NCI-H2196 (cell line): ENCODE data around the gene COMT.
A peak's percentile ranks its signal among the peaks of the same experiment; 100 is the strongest.

ENCODE experiments used
- DNase-seq: peaks from one replicate; lab custom pipeline; 2025; ENCODE audit not compliant: unreplicated experiment; lab: John Stamatoyannopoulos, UW

Gene COMT

GRCh38 chr22:19955241-19956128 is 13.9 kb downstream of the COMT start:
- DNase-seq, result no peak

- DNase-seq, result no peak
Observed at GRCh38 chr22:19957445-19957844, 15.9 kb downstream of the COMT start.

DNA sequence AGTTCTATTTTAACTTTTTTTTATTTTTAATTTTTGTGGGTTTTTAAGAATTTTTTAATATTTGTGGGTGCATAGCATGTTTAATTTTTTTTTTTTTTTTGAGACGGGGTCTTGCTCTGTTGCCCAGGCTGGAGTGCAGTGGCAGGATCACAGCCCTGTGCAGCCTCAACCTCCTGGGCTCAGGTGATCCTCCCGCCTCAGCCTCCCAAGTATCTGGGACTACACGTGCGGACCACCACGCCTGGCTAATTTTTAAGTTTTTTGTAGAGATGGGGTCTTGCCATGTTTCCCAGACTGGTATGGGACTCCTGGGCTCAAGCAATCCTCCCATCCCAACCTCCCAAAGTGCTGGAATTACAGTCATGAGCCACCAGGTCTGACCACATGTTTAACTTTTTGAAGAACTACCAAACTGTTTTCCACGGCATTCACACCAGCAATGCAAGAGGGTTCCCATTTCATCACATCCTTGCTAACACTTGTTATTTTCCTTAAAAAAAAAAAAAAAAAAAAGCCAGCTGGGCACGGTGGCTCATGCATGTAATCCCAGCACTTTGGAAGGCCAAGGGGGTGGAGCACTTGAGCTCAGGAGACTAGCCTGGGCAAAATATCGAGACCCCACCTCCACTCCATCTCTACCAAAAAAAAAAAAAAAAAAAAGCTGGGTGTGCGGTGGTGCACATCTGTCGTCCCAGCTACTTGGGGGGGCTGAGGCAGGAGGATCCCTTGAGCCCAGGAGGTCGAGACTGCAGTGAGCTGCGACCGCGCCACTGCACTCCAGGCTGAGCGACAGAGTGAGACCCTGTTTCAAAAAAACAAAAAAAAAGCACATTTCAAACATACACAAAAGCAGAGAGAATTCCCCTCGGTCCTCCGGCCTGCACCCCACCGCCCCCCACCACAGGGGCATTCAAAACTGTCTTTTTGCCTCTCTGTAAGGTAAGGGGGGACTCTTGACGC is 16.8 kb downstream of the COMT start:
- DNase-seq, result no peak

DNA sequence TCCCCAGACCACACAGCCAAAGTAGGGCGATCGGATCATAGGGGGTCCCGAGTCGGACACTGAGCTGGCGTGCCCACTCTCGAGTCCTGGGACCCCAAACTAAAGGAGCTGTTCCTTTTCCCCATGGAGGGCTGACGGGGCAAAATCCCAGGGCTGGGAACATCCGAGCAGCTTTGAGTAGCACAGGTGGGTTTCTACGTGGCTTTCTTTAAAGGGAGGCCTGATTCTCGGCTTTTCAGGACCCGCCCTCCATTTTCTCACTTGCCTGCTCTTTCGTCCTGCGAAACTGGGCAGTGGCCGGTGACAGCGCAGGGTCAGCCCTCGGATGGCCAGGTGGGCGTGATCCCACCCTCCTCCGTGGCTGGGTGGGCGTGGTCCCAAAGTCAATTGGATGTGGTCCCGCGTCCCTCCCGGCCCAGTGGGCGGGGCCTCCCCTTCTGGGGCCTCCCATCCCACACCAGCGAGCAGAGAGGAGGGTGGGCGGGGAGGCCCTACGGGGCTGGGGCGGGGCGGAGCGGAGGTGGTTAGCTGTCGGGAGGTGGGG is 17.5 kb downstream of the COMT start:
- DNase-seq, result no peak

DNA sequence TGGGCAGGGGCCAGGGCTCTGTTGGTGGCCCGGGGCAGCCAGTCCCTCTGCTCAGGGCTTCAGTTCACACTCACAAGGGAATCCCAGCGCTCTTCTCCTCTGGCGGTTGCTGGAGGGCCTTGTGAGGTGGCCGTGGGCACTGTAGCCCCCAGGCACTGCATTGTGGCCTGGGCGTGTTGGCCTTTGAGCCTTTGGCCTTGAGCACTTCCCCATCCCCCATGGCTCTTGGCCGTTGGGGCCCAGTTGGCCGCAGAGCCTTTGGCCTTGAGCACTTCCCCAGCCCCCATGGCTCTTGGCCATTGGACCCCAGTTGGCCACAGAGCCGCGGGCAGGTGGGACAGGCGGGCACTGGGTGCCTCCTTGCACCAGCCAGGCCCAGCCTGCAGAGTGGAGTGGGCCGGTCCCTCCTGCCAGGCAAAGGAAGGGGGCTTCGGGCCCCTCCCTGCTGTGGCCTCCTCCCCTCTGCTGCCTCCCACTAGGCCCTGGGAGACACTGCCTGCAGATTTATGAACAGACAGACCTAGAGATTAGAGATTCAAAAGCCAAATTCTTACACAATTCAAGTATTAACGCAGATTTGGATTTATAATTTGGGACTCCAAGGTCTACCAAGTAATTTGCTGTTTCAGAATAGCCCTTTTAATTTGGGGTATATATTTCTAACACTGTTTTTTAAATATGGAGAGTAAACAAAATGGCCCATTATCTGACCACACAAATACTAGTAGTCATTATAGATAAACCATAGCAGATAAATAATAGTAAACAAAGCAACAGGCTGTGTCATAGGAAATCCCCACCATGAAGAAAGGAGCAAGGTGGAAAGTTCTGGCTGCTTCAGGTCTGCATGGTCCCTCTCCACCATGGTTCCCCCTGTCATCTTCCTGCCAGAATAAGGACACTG is 18.3 kb downstream of the COMT start:
- DNase-seq, result no peak

DNA sequence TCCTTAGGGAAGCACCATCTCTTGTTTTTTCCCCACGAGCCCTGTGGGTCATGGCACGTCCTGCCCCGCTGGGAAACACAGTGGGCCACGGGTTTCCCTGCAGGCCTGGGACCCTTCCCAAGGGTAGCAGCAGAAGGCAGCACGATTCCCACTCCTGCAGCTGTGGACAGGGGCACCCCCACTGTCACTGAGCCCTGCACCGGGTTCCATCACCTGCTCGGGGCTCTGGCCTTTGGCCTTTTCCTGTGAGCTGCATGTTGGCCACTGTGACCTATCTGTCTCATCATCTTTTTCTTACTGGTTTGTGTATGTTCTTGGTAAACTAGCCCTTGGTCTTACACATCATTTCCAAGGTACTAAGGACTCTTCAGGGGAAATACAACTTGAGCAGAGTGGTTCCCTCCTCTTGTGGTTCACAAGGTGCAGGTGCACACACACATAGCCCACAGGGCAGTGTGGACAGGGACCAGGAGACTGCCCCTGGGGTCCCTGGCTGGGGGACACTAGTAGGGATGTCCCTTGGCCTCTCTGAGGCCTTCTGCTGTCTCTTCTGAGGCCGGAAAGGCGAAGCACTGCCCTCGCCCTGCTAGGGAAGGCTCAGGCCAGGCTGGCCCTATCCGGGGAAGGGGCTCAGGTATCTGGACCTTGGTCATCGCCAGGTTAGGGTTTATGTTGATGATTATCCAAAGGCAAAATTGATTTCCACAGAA is 19.1 kb downstream of the COMT start:
- no peak for DNase-seq

- no peak for DNase-seq
Observed at GRCh38 chr22:19961201-19961580, 19.6 kb downstream of the COMT start.

DNA sequence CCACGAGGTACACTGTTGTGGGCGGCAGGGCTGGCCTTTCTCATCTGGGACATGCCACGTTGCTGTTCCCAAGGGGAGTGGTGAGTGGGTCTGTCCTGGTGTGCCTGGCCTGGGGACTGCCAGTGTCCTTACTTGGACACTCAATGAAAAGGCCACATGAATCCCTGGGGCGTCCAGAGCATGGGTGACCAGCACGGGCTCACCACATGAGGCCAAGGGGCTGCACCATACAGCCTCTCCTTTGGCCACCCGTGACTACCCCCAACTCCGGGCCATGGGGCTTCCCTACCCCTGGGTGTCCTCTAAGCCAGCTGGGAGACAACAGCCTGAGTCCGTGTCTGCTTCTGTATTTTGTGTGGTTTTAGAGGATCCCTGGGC is 20.3 kb downstream of the COMT start:
- DNase-seq, result no peak

GRCh38 chr22:19962246-19962908 is 20.8 kb downstream of the COMT start:
- DNase-seq, result peak; percentile 76

DNA sequence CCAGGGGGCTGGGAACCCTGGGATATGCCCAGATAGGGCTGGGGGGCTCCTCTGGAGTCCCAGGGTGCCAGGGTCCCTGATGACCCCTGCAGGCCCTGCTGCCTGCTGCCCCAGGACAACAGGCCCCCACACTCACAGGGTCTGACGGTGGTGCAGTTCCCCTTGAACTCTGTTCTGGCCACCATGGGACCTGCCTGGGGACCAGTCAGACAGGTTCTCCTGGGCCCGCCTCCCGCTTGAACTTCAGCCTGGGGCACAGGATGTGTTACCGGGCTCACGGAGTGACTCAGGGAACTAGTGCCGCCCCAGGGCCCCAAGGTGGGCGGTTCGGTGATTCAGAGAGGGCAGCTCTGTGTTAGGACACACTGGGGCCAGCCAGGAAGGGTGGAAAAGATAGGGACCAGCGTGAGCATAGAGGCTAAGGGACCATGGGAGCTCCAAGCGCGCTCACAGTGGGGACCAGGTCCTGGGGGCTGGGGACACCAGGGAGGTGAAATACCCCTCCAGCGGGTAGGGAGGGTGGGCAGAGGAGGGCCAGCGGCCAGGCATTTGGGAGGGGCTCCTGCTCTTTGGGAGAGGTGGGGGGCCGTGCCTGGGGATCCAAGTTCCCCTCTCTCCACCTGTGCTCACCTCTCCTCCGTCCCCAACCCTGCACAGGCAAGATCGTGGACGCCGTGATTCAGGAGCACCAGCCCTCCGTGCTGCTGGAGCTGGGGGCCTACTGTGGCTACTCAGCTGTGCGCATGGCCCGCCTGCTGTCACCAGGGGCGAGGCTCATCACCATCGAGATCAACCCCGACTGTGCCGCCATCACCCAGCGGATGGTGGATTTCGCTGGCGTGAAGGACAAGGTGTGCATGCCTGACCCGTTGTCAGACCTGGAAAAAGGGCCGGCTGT is 21.6 kb downstream of the COMT start:
- peak; percentile 42 for DNase-seq

DNA sequence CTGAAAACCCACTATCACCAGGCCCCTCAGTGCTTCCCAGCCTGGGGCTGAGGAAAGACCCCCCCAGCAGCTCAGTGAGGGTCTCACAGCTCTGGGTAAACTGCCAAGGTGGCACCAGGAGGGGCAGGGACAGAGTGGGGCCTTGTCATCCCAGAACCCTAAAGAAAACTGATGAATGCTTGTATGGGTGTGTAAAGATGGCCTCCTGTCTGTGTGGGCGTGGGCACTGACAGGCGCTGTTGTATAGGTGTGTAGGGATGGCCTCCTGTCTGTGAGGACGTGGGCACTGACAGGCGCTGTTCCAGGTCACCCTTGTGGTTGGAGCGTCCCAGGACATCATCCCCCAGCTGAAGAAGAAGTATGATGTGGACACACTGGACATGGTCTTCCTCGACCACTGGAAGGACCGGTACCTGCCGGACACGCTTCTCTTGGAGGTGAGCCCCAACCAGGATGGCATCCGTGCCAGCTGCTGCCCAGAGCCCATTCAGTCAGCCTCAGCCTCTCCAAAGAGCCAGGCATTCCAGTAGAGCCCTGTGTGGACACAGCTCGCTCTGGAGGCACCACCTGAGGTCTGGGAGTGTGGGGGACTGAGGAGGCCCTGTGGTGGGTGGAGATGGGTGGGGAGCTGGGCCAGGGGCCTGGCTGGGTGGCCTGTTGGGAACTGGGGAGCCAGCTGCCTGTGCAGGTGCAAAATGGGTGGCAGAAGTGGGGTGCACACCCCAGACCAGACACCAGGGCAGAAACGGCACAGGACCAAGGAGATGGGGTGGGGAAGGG is 22.5 kb downstream of the COMT start:
- DNase-seq, result no peak

GRCh38 chr22:19964701-19965386 is 23.3 kb downstream of the COMT start:
- DNase-seq, result no peak

GRCh38 chr22:19965771-19966709 is 24.5 kb downstream of the COMT start:
- DNase-seq, result no peak

DNA sequence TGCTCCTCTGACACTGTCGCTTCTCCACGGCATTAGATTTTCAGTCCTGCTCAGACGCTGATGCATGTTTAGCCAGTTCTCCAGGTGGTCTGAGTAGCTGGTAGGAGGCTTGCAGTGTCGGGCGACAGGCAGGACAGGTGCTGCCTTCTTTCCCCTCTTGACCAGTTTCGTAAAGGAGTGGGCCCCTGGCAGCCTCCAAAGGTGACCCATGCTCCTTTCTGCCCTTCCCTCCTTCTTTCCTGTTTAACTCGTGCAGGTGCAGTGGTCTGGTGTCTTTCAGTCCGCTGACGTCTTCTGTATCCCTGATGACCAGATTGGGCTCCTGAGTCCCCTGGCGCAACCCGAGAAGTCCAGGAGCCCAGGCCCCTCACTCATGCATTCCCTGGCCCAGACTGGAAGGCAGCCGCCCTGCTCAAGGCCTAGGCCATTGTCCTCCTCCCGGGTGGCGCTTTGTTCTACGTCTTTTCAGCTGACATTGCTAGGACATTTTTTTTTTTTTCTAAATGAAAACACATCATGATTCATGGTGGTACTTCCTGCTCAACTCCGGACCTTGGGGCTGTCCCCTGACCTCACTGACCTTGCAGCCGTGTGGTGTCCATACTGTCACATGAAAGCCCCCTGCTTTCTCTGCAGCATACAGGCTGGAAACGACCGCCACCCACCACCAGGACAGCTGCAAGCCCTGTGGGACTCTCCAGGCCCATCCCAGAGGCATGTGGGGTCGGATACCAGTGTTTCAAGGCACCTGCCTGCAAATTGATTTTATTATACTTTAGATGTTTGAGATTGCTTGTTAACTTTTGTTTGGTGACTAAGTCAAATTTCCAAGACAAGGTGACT is 25.6 kb downstream of the COMT start:
- DNase-seq, result no peak

DNA sequence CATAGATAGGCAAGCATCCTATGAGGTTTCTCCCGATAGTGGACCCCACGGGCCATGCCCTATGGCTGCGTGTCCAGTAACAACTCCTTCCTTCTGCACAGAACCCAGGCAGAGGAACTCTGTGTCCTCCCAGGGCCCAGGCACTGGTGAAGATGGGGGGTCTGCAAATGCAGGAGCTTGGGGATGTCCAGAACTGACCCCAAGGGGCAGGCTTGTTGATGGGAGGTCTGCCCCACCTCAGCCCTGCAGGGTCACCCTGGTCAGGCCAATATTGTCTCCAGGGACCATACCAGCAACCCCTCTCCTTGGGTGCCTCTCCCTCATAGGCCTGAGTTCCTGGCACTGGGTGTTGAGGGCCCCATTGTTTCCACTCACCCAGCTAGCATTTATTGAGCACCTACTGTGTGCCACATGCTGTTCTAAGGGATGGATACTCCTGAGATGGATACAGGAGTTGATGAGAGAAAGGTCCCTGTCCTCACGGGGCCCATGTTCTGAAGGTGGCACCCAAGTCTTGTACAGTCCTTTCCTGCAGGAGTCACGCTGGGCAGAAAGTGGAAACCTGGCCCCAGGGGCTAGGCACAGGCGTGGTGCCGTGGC is 26.4 kb downstream of the COMT start:
- no peak for DNase-seq
